HG03342 (cell line): ENCODE measurements around the gene MEX3A.
"Not testable (repeated sequence)": the region's sequence is repeated elsewhere in the genome, so short reads cannot be mapped to it uniquely, and the experiment has no call there.

Experiments used
- ATAC-seq: cut with Tn5 transposase; IDR thresholded peaks from one replicate; pipeline ENCODE4 v1.9.1; 2021; ENCODE audit warnings: mild to moderate bottlenecking, moderate library complexity; ENCODE audit not compliant: unreplicated experiment

The MEX3A gene, protein sequence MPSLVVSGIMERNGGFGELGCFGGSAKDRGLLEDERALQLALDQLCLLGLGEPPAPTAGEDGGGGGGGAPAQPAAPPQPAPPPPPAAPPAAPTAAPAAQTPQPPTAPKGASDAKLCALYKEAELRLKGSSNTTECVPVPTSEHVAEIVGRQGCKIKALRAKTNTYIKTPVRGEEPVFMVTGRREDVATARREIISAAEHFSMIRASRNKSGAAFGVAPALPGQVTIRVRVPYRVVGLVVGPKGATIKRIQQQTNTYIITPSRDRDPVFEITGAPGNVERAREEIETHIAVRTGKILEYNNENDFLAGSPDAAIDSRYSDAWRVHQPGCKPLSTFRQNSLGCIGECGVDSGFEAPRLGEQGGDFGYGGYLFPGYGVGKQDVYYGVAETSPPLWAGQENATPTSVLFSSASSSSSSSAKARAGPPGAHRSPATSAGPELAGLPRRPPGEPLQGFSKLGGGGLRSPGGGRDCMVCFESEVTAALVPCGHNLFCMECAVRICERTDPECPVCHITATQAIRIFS

DNA sequence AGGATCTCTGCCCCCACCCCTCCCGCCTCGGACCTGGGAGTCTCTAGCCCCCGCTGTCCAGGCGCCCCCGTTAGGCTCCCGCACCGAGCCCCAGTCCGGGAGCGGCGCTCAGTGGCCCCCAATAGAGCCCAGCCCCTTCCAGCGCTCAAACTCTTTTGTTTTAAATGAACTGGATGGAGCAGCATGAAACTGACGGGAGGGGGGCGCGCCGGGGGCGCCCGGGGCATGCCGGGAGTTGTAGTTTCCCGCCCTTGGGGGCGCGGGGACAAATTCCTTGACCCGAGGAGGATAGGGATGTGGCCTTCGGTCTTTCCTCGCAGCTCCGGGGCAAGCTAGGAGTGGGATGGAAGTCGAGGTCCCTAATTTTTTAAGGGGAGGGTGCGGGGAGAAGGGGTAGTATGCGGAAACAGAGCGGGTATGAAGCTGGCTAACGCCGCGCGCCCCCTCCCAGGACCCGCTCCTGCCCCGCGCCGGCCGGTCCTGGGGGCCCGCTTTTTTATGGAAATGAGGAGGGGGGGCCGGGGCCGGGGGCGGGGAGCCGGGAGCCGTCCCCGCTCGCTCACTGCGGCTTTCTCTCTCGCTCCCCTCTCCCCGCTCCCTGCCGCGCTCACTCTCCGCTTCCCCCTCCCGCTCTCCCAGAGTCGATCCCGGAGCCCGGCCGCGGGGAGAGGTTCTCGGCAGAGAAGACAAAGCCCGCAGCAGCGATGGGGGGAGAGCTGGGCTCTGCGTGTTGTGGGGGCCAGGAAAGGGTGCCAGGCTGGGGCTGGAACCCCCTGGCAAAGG lies at the start of gene MEX3A:
Gene MEX3A, minus strand, starts transcription at position 157 of the 783 bp plus-strand sequence. CDS start 467 bp downstream, outside the sequence.
- ATAC-seq, result no peak

DNA sequence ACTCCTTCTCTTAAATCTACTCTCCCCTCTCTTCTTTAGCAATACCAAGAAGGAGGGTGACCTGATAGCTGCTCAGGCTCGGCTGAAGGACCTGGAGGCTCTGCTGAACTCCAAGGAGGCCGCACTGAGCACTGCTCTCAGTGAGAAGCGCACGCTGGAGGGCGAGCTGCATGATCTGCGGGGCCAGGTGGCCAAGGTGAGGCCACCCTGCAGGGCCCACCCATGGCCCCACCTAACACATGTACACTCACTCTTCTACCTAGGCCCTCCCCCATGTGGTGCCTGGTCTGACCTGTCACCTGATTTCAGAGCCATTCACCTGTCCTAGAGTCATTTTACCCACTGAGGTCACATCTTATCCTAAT lies 48.3 kb upstream of the MEX3A start:
- ATAC-seq, result no peak

DNA sequence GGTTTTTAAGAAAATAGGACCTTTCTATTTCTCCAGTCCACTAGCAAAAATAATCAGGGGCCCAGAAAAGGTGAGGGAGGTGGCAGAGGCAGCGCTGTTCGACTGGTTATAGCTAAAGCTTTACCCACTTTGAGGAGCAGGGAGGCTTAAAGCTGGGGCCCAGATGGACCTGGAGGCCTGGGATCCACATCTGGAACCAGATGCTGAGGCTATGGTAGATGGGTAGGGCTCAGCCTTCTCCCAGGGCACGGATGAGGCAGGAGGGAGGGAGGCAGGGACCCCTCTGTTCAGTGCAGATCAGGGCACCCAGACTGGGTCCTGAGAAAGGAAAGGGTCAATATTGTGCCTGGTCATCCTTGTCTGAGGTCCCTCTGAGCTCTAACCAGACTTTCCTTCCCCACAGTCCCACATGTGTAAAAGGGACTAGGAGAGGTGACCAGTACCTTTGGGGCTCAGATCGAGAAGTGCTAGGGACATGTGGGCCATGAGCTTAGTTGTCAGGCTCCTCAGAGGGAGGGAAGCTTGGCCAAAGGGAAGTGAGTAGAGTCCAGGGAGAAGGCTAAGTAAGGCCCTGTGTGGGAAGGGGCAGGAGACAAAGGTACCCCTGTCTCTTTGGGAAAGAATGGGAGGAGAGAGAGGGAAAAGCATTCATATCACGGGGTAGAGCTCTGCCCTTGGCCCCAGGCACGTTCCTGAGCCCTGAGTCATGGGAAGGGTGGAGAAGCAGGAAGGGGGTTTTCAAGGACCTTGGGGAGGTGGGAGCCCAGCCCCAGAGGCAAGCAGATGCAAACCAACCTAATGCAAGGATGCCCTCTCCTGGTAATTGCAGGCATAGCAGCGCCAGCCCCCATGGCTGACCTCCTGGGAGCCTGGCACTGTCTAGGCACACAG lies 47.7 kb upstream of the MEX3A start:
- ATAC-seq, result no peak

DNA sequence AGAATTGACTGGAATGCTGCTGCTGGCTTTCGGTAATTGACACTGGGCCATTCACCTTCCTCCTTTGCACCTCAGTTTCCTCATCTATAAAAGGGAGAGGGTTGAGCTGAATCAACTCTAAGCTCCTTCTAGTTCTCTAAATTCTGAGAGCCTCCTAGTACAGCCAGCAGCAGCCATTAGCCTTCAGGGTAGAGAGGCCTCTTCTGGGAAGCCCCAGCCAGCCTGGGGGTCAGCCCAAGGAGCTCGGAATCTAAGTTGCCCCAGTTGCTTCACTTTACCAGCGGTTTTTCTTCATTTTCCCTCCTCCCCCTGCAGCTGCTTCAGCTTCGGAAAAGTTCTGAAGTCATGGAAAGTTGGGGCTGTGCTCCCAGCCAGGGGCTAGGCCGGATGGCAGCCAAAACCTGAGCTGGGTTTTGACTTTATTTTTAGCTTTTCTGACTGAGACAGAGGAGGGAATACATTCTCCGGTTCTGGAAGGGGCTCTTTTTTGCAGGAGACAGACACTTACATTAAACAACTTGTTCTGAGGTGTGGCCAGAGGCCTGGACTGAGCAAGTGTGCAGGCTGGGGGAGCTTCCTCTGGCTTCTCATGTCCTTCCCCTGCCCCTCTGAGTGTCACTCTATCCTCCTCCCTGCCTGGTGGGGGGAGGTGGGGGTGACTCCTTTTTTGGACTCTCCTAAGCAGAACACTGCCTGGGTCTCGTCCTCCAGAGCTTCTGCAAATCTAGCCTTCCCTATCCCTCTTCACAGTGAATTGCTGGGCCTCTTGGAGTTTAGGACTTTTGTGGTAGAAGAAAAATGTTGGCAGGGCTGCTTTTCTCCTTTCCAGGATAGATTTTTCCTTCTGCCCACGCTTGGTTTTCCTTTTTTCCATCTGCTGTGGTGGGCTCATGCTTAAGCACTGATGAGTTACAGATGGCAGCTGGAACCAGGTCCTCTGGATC lies 46.7 kb upstream of the MEX3A start:
- ATAC-seq, result no peak

DNA sequence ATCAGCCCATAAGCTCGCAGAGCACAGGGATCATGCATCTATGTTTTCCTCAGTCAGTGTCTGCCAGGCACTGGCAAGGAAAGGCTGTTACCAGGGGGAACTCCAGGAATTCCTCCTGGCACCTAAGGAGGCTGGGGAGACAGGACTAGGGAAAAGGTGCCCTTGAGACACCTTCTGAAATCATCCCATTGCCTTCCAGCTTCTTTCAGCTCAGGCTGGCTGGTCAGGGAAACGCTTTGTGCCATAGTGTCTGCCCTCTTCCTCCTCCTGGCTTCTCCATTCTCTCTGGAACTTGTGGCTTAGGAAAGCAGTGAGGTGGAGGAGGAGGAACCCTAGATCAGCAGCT lies 46.0 kb upstream of the MEX3A start:
- no peak for ATAC-seq

DNA sequence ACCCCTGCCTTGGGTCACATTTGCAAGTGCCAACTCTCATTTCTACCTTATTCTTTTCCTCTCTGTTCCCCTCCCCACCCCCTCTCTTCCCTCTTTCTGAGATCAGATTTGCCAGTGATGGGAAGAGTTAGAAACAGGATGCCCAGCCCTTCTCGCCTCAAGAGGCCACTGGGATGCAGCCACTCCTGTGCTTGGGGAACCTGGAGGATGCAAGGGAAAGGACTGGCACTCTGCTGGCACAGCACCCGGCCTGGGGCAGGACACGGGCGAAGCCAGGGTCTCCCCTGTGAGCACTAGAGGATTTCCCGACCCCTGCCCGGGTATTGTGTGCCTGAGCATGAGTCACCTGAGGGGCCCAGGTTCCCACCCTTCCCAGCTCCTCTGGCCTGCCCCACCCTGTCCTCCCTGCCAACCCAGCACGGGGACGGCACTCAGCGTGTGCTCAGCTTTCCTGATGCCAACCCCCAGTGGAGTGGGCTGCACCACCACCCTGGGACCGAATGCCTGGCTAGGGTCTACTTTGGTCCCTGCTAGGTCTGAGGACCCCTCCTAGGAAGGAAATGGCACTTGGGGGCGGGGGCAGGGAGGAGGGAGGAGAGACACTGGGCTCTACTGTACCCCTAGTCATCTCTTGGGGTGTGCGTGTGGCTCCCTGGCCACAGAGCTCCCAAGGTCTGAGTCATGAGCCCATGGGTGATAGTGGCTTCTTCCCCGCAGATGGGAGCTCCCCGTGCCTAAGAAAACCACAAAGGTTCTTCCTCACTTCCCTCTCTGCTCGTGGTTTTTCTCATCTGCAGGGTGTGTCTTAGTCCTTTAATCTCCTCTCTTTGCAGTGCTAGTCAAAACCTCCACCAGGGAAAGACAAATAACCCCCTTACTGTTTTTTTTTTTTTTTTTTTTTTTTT lies 44.6 kb upstream of the MEX3A start:
- ATAC-seq, result peak; percentile 36

DNA sequence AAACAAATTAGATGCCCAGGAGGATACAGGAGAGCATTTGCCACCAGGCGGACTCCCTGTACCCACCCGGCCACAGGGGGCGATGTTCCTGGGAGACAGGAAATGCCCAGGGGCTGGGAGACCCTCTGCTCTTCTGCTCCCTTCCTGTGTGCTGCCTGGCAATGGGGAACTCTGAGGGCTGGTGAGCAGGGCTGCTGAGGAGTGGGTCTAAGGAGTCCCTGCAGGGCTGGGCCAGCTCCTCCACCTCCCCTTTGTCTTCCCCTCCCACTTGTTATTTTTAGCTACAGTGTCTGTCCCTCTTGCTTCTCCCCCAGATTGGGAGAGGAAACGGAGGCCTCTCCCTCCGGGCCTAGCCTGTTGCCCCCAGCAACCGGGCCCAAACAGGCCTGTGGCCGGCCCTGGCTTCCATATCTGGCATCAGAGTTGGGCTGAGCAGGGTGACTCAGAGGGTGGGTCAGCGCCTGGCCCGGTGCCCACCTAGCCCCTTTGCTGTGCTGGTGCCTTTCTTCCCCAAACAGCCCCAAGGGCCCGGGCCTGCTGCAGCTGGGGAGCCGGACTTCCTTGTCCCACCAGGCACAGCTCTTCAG lies 43.9 kb upstream of the MEX3A start:
- peak; percentile 39 for ATAC-seq

DNA sequence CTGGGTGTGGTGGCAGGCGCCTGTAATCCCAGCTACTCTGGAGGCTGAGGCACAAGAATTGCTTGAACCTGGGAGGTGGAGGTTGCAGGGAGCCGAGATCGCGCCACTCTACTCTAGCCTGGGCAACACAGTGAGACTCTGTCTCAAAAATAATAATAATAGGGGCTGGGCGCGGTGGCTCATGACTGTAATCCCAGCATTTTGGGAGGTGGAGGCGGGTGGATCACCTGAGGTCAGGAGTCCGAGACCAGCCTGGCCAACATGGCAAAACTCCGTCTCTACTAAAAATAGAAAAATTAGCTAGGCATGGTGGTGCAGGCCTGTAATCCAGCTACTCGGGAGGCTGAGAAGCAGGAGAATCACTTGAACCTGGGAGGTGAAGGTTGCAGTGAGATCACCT lies 43.3 kb upstream of the MEX3A start:
- ATAC-seq, result not testable (repeated sequence)

DNA sequence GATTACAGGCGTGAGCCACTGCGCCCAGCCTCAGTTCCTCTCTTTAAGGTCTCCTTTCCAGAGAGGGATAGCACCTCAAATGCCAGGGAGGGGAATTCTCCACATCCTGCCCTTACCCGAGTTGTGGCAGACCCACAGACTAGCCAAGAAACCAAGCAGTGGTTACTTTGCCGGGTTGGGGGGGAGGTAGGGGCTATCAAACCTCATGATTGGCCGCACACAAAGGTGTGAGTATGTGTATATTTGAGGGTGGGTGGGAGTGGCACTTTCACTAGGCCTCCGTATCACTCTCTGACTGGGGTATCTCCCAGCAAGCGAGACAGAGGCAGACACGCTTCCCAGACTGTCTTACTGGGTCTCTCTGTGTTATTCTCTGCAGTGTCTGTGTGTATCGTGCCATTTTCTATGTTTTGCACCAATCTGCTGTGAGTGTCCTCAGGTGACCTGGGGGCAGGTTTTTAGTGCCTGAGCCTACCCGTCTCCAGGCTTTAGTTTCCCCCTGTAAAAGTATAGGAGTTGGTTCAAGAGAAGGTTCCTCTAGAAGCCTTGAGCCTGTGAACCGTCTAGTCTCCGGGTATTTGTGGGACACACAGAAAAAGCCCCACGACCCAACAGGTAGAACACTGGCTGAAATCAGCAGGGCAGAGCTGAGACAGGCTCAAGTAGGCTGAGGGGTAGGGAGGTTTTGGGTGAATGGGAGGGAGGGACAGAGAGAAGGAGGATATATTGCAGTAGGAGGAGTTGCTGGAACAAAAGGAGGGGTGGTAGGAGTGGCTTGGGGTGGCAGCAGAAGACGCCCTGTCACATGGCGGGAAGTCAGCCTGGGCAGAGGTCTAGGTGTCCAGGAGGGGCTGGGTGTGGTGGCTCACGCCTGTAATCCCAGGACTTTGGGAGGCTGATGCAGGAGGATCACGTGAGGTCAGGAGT lies 42.6 kb upstream of the MEX3A start:
- no peak for ATAC-seq

DNA sequence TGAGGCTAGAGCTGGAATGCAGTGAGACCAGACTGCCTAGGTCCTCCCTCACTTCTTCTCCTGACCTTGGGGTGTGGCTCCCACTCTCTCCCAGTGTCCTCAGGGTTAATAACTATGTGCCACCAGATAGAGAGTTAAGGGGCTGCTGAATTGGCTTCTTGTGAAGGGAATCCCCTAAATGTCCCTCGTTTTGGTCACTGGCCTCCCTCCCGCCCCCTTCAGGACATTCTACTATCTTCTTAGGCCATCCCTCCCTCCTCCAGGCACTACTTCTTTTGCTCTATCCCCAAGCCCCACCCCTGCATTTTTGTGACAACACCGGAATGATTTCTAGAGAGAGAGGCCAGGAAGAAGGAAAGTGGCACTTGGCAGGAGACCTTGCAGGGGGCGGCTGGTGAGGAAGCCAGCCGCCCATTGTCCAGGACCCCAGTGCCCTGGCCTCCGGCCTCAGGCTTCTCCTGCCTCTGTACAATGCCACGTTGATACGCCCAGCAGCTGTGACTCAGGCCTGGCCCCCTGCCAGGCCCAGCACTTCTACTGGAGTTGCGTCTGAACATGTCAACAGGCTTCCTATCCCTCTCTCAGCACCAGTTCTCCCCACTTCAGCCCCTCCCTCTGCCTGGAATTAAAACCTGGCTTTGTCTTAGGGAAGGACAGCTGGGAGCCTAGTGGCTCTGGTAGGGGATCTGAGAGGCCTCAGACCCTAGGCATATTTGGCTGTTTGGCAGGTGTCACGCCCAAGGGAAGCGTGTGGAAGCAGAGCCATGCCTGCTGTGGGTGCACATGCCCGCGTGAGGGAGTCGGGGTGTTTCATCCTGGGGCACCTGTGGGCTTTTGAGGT lies 41.3 kb upstream of the MEX3A start:
- ATAC-seq, result no peak

DNA sequence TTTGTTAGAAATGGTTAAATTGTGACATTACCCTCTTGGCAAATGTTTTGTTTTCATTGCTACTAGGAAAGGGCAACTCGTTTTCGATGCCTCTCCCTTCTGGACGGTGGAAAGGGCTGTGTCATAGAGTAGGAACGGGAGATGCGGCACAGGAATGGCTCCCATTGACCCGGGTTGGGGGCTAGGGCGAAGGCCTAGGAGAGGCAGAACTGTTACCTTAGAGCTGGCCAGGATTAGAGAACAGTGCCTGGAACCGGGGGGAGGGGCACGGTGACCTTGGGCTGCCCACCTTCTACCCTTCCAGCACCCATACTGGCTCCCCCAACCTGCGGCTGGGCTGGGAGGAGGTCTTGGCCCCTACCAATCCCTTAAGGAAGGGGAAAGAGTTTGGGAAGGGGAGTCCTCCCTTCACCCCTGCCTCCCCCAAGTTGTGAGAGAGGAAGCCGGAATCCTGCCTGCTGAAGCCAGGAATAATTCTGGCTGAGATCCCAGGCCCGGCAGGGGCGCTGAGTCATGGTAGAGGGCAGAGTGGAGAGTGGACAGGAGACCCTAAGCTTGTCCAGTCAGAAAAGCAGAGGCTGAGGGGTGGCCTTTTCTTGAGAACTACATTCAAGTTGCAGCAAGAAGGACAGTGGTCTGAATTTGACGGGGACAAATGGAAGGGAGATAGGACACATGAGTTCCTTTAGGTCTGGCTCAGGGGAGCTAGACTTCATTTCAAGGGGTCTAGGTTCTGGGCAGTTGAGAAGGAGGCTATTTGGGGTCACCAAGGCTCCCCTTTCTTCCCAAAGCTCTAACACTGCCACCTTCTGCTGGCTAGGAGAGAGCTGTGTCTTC lies 40.5 kb upstream of the MEX3A start:
- no peak for ATAC-seq

DNA sequence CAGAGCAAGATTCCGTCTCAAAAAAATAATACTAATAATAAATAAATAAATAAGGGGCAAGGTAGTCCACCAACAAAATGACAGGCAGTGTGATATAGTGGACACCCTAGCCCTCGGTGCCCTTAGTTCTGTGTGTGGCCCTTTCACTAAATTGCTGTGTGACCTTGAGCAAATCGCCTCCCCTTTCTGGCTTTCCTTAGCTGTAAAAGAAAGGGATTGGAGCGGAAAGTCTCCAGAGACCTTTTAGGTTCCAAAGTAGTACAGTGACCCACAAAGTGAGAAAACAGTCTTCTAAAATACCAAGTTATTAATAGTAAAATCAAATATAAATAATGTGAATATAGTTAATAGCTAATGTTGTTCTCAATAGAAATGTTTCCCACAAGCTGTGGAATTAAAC lies 39.8 kb upstream of the MEX3A start:
- no peak for ATAC-seq

DNA sequence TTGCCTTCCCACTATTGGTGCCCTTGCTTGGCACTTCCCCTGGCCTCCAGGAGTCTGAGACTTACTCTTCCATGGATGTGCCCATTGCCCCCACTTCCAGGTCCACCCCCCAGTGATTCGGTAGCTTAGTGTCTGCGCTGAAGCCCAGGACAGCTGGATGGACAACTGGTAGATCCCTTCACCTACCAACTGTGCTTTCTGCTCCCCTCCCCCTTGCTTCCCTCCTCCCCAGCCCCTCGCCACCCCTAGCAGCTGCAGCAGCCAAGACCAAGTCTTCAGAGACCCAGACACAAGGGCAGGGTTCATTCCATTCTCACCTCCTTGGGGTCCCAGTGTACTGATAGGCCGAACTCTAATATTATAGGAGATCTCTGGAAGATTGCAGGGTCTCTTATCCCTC lies 39.2 kb upstream of the MEX3A start:
- no peak for ATAC-seq

DNA sequence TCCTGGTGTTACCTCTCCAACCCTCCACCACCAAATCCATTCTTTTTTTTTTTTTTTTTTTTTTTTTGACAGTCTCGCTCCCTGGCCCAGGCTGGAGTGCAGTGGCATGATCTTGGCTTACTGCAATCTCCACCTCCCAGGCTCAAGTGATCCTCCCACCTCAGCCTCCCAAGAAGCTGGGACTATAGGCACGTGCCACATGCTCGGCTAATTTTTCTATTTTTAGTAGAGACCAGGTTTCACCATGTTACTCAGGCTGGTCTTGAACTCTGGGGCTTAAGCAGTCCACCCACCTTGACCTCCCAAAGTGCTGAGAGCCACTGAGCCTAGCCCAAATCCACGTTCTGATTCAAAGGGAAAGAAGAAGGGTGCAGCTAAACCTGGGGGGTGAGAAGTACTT lies 38.7 kb upstream of the MEX3A start:
- not testable (repeated sequence) for ATAC-seq

DNA sequence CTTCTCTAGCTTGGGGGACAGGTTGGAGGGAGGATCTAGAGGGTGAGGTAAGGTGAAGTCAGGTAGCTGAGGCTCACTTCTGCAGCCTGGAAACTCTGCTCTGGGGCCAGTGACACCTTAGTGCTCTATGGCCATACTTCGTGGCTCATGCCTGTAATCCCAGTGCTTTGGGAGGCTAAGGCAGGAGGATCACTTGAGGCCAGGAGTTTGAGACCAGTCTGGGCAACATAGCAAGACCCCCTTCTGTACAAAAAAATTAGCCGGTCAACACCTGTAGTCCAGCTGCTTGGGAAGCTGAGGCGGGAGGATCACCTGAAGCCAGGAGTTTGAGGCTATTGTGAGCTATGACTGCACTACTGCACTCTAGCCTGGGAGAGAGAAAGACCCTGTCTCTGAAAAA lies 38.1 kb upstream of the MEX3A start:
- ATAC-seq, result no peak
